SK-N-SH (cell line): ENCODE data around the gene RCOR1. TPM values are rescaled to one million over a fixed set of nuclear protein-coding genes. Genes with fewer than 3 reads are reported as not detected.

Experiments
- CTCF ChIA-PET: fragments of 300-600, 350-600 bp; formaldehyde crosslinking; extraction: SDS; loops from one replicate; lab custom pipeline; 2021; lab: Yijun Ruan, JAX
- POLR2A ChIA-PET: fragments of 350-600 bp; sonication (Branson Sonifier 250); formaldehyde crosslinking; extraction: SDS; loops from one replicate; lab custom pipeline; 2020; ENCODE audit warnings: antibody characterized with exemption, inconsistent platforms; lab: Yijun Ruan, JAX
- DNase-seq: peaks from one replicate; pipeline ENCODE4 v3.0.0; 2012
- H2AFZ ChIP-seq: fragments of 200-600 bp; sonication (generic); 2 replicates; pipeline ENCODE4 v1.8.1; 2016; ENCODE audit warnings: antibody characterized with exemption, mild to moderate bottlenecking, low read depth
- H3F3A ChIP-seq: fragments of 200-600 bp; sonication (generic); replicated peaks from 2 replicates; pipeline ENCODE3; 2016; ENCODE audit warnings: antibody characterized with exemption, mild to moderate bottlenecking; ENCODE audit not compliant: insufficient read depth
- H3K27ac ChIP-seq, 2 experiments: fragments of 200-500 bp in 1 of 2; fragments of 200-600 bp in 1 of 2; sonication (Bioruptor generic) in 1 of 2; sonication (generic), shearing (Covaris generic) in 1 of 2; 2 replicates each; pipeline versions ENCODE4 v1.5.1 to v1.6.1; 2014 to 2016; ENCODE audit warnings: low read depth in 2 of 2, inconsistent platforms in 1 of 2, low read length in 1 of 2, mild to moderate bottlenecking in 1 of 2, mixed read lengths in 1 of 2
- H3K27me3 ChIP-seq: fragments of 200-600 bp; sonication (generic), shearing (Covaris generic); 2 replicates; pipeline ENCODE4 v1.6.1; 2016; ENCODE audit warnings: mixed run types; ENCODE audit not compliant: insufficient read depth
- H3K36me3 ChIP-seq, 2 experiments: fragments of 200-500 bp in 1 of 2; fragments of 200-600 bp in 1 of 2; sonication (Bioruptor generic) in 1 of 2; sonication (generic) in 1 of 2; replicated peaks in 1 of 2; 2 replicates each; pipeline versions ENCODE3 to v1.5.1; 2014 to 2016; ENCODE audit warnings: low read length in 1 of 2, mild to moderate bottlenecking in 1 of 2; ENCODE audit not compliant: insufficient read depth in 2 of 2, control insufficient read depth in 1 of 2
- H3K4me1 ChIP-seq, 2 experiments: fragments of 200-500 bp in 1 of 2; fragments of 200-600 bp in 1 of 2; sonication (Bioruptor generic) in 1 of 2; sonication (generic), shearing (Covaris generic) in 1 of 2; 2 replicates each; pipeline versions ENCODE4 v1.5.1 to v1.6.1; 2014 to 2016; ENCODE audit warnings: low read depth in 1 of 2, low read length in 1 of 2, mixed run types in 1 of 2; ENCODE audit not compliant: insufficient read depth in 2 of 2, control insufficient read depth in 1 of 2
- H3K4me2 ChIP-seq: fragments of 200-600 bp; sonication (generic), shearing (Covaris generic); 2 replicates; pipeline ENCODE4 v1.6.1; 2017; ENCODE audit warnings: mixed run types
- H3K4me3 ChIP-seq, 2 experiments: fragments of 200-500 bp in 1 of 2; fragments of 200-600 bp in 1 of 2; sonication (Bioruptor generic) in 1 of 2; sonication (generic), shearing (Covaris generic) in 1 of 2; 2 replicates each; pipeline versions ENCODE4 v1.5.1 to v1.8.1; 2014 to 2016; ENCODE audit warnings: low read depth in 2 of 2, inconsistent platforms in 1 of 2, low read length in 1 of 2, mild to moderate bottlenecking in 1 of 2, mixed read lengths in 1 of 2, moderate library complexity in 1 of 2
- H3K79me2 ChIP-seq: fragments of 200-600 bp; sonication (generic); 2 replicates; pipeline ENCODE4 v1.8.1; 2017; ENCODE audit warnings: mild to moderate bottlenecking; ENCODE audit not compliant: insufficient read depth
- H3K9ac ChIP-seq: fragments of 200-600 bp; sonication (generic); 2 replicates; pipeline ENCODE4 v1.6.1; 2017; ENCODE audit warnings: mixed run types
- H3K9me2 ChIP-seq: fragments of 200-600 bp; sonication (generic); 2 replicates; pipeline ENCODE4 v1.6.1; 2017; ENCODE audit warnings: mixed run types
- H3K9me3 ChIP-seq: fragments of 200-600 bp; sonication (generic); 2 replicates; pipeline ENCODE4 v1.6.1; 2017; ENCODE audit warnings: mixed run types, mild to moderate bottlenecking, moderate library complexity
- H4K20me1 ChIP-seq: fragments of 200-600 bp; sonication (generic); 2 replicates; pipeline ENCODE4 v1.6.1; 2017; ENCODE audit warnings: mild to moderate bottlenecking, mixed run types; ENCODE audit not compliant: insufficient read depth
- CHD2 ChIP-seq: fragments of 150-350 bp; IDR thresholded peaks from 2 replicates; pipeline ENCODE4 v1.6.1; 2018; ENCODE audit warnings: low read length; ENCODE audit not compliant: partially characterized antibody
- CTCF ChIP-seq: fragments of 200-600 bp; sonication (generic); IDR thresholded peaks from 2 replicates; pipeline ENCODE4 v1.6.1; 2017; ENCODE audit warnings: antibody characterized with exemption, mild to moderate bottlenecking, moderate library complexity
- ELF1 ChIP-seq: IDR thresholded peaks from 2 replicates; pipeline ENCODE4 v1.4.0; 2012
- EP300 ChIP-seq, 2 experiments: IDR thresholded peaks; 2 replicates each; pipeline versions ENCODE4 v1.4.0 to v1.6.1; 2012; ENCODE audit warnings: borderline replicate concordance in 1 of 2, low read depth in 1 of 2, low read length in 1 of 2
- EZH2phosphoT487 ChIP-seq: fragments of 200-600 bp; sonication (generic); IDR thresholded peaks from 2 replicates; pipeline ENCODE4 v1.6.1; 2017; ENCODE audit warnings: low read depth, mixed run types, mild to moderate bottlenecking, antibody characterized with exemption, moderate library complexity, borderline replicate concordance
- FOSL2 ChIP-seq: IDR thresholded peaks from 2 replicates; pipeline ENCODE4 v1.4.0; 2012; ENCODE audit warnings: low read depth, mild to moderate bottlenecking, moderate library complexity, borderline replicate concordance
- FOXJ3 ChIP-seq: sonication (generic); formaldehyde crosslinking; IDR thresholded peaks from 2 replicates; pipeline ENCODE4 v1.5.1; 2020; ENCODE audit warnings: mild to moderate bottlenecking, missing genetic modification reagents
- GATA2 ChIP-seq: sonication (generic); formaldehyde crosslinking; IDR thresholded peaks from 2 replicates; pipeline ENCODE4 v1.5.0; 2020; ENCODE audit warnings: mild to moderate bottlenecking, missing genetic modification reagents
- MEF2A ChIP-seq: IDR thresholded peaks from 2 replicates; pipeline ENCODE4 v1.4.0; 2012; ENCODE audit warnings: low read depth, borderline replicate concordance
- MXI1 ChIP-seq: IDR thresholded peaks from 2 replicates; pipeline ENCODE4 v1.6.1; 2012; ENCODE audit warnings: mild to moderate bottlenecking, low read depth, low read length, improper control_type of control experiment
- NFIC ChIP-seq: IDR thresholded peaks from 2 replicates; pipeline ENCODE4 v1.4.0; 2012; ENCODE audit warnings: borderline replicate concordance
- NRF1 ChIP-seq: IDR thresholded peaks from 2 replicates; pipeline ENCODE4 v1.6.1; 2012; ENCODE audit warnings: low read depth, mild to moderate bottlenecking, low read length
- RAD21 ChIP-seq: IDR thresholded peaks from 2 replicates; pipeline ENCODE4 v1.6.1; 2012; ENCODE audit warnings: mild to moderate bottlenecking, low read length
- RFX5 ChIP-seq: IDR thresholded peaks from 2 replicates; pipeline ENCODE4 v1.6.1; 2012; ENCODE audit warnings: mild to moderate bottlenecking, improper control_type of control experiment, low read length
- SMC3 ChIP-seq: IDR thresholded peaks from 2 replicates; pipeline ENCODE4 v1.6.1; 2012; ENCODE audit warnings: low read depth, low read length, improper control_type of control experiment
- TAF1 ChIP-seq: IDR thresholded peaks from 2 replicates; pipeline ENCODE4 v1.6.1; 2012; ENCODE audit warnings: low read depth, mild to moderate bottlenecking, low read length, moderate library complexity, borderline replicate concordance
- TCF12 ChIP-seq: IDR thresholded peaks from 2 replicates; pipeline ENCODE4 v1.4.0; 2012
- TEAD4 ChIP-seq: IDR thresholded peaks from 2 replicates; pipeline ENCODE4 v1.4.0; 2012; ENCODE audit warnings: mild to moderate bottlenecking, borderline replicate concordance; ENCODE audit not compliant: insufficient read depth
- USF1 ChIP-seq: IDR thresholded peaks from 2 replicates; pipeline ENCODE4 v1.4.0; 2012; ENCODE audit warnings: low read depth, borderline replicate concordance
- USF2 ChIP-seq: fragments of 150-350 bp; IDR thresholded peaks from 2 replicates; pipeline ENCODE4 v1.6.1; 2017; ENCODE audit warnings: antibody characterized with exemption, low read length, low read depth, borderline replicate concordance
- WGBS: methylation state at CpG from one replicate; pipeline ENCODE4 v1.1.6; 2017; ENCODE audit warnings: low lambda C conversion rate; 5-methylcytosine and 5-hydroxymethylcytosine counted together
- polyA plus RNA-seq, 3 experiments: library from polyadenylated mRNA; depleted of rRNA; stranded (reverse); fragments of >200 nt; gene quantifications; 2 replicates each; pipeline ENCODE4 v1.2.3, GENCODE V29; 2012
- TF ChIP-seq, protein P1 (sequence below): IDR thresholded peaks from 2 replicates; pipeline ENCODE4 v1.4.0; 2012; ENCODE audit warnings: low read depth, borderline replicate concordance
- TF ChIP-seq, protein P2 (sequence below): IDR thresholded peaks from 2 replicates; pipeline ENCODE4 v1.4.0; 2012; ENCODE audit warnings: low read depth

Gene RCOR1
- polyA plus RNA-seq, 1 of the 3 experiments (the other 2 are of a cell fraction) = 8.5 TPM

GRCh38 chr14:102622262-102622885 lies 29.9 kb downstream of the RCOR1 start:
- ChIA-PET CTCF (interaction anchor here (1.4 kb wide), 1 partner anchor 98 kb away, joined by 6 read pairs; no protein-coding TSS in a partner anchor), POLR2A (no interaction called here)
- no peak for TF ChIP-seq USF2
- TF ChIP-seq FOXJ3 (CRISPR knock-in tag) = no peak
- no peak for TF ChIP-seq TCF12
- no peak for TF ChIP-seq GATA2
- TF ChIP-seq EP300 (IDR thresholded peaks at IDR 0.05; ENCODE audit: borderline replicate concordance in 1 of 2, low read depth in 1 of 2, low read length in 1 of 2) = no peak
- no peak for TF ChIP-seq MEF2A
- Histone ChIP-seq H3K4me3 (no peak overlapping the region), H3K27me3 (no peaks in the 10 kb centered on the region), H3K9me2 (no peaks in the 10 kb centered on the region), H3K4me2 (no peak overlapping the region), H3K27ac (no peak overlapping the region), H3K4me1 (no peaks in the 10 kb centered on the region; a peak in 1 of 4 replicates), H3K9me3 (no peaks in the 10 kb centered on the region), H2AFZ (no peak overlapping the region), H3K36me3 (peaks cover 0 to 5% of the 10 kb centered on the region in 2 experiments), H3F3A (peaks cover 12% of the 10 kb centered on the region), H3K9ac (no peak overlapping the region), H3K79me2 (peaks cover 94% of the 10 kb centered on the region), H4K20me1 (peaks cover 52% of the 10 kb centered on the region)
- 83% methylated on average over 10 of the region's 10 CpGs for WGBS
- no peak for DNase-seq

- H3K9ac ChIP-seq = no peak overlapping the region
- H3K4me1 ChIP-seq = no peaks in the 10 kb centered on the region; a peak in 2 of 4 replicates
- no peaks in the 10 kb centered on the region for H3K27me3 ChIP-seq
- ChIA-PET POLR2A (no interaction called here), CTCF (no interaction called here)
- no peak overlapping the region for H3K4me2 ChIP-seq
- DNase-seq = no peak
- no peaks in the 10 kb centered on the region for H3K9me3 ChIP-seq
- no peak overlapping the region for H2AFZ ChIP-seq
- H3F3A ChIP-seq = peaks cover 13% of the 10 kb centered on the region
- peaks cover 0 to 8% of the 10 kb centered on the region in 2 experiments for H3K36me3 ChIP-seq
- H3K9me2 ChIP-seq = no peaks in the 10 kb centered on the region
- no peak overlapping the region for H3K27ac ChIP-seq
- peaks cover 93% of the 10 kb centered on the region for H3K79me2 ChIP-seq
- 96% methylated on average over 3 of the region's 3 CpGs for WGBS
- no peak overlapping the region for H3K4me3 ChIP-seq
- peaks cover 48% of the 10 kb centered on the region for H4K20me1 ChIP-seq
- TF ChIP-seq, protein P1, sequence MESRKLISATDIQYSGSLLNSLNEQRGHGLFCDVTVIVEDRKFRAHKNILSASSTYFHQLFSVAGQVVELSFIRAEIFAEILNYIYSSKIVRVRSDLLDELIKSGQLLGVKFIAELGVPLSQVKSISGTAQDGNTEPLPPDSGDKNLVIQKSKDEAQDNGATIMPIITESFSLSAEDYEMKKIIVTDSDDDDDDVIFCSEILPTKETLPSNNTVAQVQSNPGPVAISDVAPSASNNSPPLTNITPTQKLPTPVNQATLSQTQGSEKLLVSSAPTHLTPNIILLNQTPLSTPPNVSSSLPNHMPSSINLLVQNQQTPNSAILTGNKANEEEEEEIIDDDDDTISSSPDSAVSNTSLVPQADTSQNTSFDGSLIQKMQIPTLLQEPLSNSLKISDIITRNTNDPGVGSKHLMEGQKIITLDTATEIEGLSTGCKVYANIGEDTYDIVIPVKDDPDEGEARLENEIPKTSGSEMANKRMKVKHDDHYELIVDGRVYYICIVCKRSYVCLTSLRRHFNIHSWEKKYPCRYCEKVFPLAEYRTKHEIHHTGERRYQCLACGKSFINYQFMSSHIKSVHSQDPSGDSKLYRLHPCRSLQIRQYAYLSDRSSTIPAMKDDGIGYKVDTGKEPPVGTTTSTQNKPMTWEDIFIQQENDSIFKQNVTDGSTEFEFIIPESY = no peak
- TF ChIP-seq, protein P2, sequence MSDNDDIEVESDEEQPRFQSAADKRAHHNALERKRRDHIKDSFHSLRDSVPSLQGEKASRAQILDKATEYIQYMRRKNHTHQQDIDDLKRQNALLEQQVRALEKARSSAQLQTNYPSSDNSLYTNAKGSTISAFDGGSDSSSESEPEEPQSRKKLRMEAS = no peak
- no peak for TF ChIP-seq TCF12
- TF ChIP-seq NFIC = no peak
- TF ChIP-seq NRF1 = no peak
- TF ChIP-seq USF1 = no peak
- TF ChIP-seq RFX5 = no peak
- TF ChIP-seq MXI1 = no peak
- no peak for TF ChIP-seq GATA2
- TF ChIP-seq TEAD4 = no peak
- TF ChIP-seq ELF1 = no peak
- TF ChIP-seq CHD2 = no peak
- TF ChIP-seq TAF1 = no peak
- no peak for TF ChIP-seq FOSL2
- no peak for TF ChIP-seq EZH2phosphoT487
- no peak for TF ChIP-seq SMC3
- TF ChIP-seq CTCF = no peak
- no peak for TF ChIP-seq RAD21
Measured at GRCh38 chr14:102624666-102625065, 32.2 kb downstream of the RCOR1 start.
